ENCODE measurements around the gene KHDRBS1. TPM values are rescaled to one million over a fixed set of nuclear protein-coding genes. Genes with fewer than 3 reads are reported as not detected.
A peak's percentile ranks its signal among the peaks of the same experiment; 100 is the strongest.

The KHDRBS1 gene
- total and polyA plus RNA-seq, 9 of the 15 experiments (the other 6 are each of a cell fraction or from before 2014, with no cell fraction given) = 48.4 to 257 (median 114) TPM

- TF ChIP-seq PRMT5 (CRISPR knock-in tag; IDR thresholded peaks at IDR 0.05) (no peak), CLOCK (CRISPR knock-in tag; IDR thresholded peaks at IDR 0.05; ENCODE audit: borderline replicate concordance) (no peak), MTA1 (IDR thresholded peaks at IDR 0.05; ENCODE audit: borderline replicate concordance) (0 out of 2 replicates have a peak, but pooled peaks have one; percentile 55), VEZF1 (CRISPR knock-in tag; IDR thresholded peaks at IDR 0.05) (peak; percentile 40), MAFG (tag; conservative IDR thresholded peaks at IDR 0.05) (peak; percentile 55), KDM4B (IDR thresholded peaks at IDR 0.05; ENCODE audit: borderline replicate concordance in 2 of 2, low read depth in 1 of 2) (no peak), ZNF695 (CRISPR knock-in tag; IDR thresholded peaks at IDR 0.05) (no peak), MEF2A (IDR thresholded peaks at IDR 0.05; ENCODE audit: control insufficient read depth, low read depth, low read length) (no peak), PCBP1 (IDR thresholded peaks at IDR 0.05; ENCODE audit: low read depth, low read length, poor library complexity, severe bottlenecking) (no peak)
- TF ChIP-seq, protein P1, sequence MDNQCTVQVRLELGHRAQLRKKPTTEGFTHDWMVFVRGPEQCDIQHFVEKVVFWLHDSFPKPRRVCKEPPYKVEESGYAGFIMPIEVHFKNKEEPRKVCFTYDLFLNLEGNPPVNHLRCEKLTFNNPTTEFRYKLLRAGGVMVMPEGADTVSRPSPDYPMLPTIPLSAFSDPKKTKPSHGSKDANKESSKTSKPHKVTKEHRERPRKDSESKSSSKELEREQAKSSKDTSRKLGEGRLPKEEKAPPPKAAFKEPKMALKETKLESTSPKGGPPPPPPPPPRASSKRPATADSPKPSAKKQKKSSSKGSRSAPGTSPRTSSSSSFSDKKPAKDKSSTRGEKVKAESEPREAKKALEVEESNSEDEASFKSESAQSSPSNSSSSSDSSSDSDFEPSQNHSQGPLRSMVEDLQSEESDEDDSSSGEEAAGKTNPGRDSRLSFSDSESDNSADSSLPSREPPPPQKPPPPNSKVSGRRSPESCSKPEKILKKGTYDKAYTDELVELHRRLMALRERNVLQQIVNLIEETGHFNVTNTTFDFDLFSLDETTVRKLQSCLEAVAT (IDR thresholded peaks at IDR 0.05) = peak in 1 of 2 experiments; percentile 49; a peak in 1 of 4 replicates
- TF ChIP-seq, protein P2, sequence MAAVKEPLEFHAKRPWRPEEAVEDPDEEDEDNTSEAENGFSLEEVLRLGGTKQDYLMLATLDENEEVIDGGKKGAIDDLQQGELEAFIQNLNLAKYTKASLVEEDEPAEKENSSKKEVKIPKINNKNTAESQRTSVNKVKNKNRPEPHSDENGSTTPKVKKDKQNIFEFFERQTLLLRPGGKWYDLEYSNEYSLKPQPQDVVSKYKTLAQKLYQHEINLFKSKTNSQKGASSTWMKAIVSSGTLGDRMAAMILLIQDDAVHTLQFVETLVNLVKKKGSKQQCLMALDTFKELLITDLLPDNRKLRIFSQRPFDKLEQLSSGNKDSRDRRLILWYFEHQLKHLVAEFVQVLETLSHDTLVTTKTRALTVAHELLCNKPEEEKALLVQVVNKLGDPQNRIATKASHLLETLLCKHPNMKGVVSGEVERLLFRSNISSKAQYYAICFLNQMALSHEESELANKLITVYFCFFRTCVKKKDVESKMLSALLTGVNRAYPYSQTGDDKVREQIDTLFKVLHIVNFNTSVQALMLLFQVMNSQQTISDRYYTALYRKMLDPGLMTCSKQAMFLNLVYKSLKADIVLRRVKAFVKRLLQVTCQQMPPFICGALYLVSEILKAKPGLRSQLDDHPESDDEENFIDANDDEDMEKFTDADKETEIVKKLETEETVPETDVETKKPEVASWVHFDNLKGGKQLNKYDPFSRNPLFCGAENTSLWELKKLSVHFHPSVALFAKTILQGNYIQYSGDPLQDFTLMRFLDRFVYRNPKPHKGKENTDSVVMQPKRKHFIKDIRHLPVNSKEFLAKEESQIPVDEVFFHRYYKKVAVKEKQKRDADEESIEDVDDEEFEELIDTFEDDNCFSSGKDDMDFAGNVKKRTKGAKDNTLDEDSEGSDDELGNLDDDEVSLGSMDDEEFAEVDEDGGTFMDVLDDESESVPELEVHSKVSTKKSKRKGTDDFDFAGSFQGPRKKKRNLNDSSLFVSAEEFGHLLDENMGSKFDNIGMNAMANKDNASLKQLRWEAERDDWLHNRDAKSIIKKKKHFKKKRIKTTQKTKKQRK (IDR thresholded peaks at IDR 0.05; ENCODE audit: borderline replicate concordance, low read depth, low read length) = no peak
- TF ChIP-seq, protein P3, sequence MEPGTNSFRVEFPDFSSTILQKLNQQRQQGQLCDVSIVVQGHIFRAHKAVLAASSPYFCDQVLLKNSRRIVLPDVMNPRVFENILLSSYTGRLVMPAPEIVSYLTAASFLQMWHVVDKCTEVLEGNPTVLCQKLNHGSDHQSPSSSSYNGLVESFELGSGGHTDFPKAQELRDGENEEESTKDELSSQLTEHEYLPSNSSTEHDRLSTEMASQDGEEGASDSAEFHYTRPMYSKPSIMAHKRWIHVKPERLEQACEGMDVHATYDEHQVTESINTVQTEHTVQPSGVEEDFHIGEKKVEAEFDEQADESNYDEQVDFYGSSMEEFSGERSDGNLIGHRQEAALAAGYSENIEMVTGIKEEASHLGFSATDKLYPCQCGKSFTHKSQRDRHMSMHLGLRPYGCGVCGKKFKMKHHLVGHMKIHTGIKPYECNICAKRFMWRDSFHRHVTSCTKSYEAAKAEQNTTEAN (CRISPR knock-in tag; IDR thresholded peaks at IDR 0.05) = no peak
Observed at GRCh38 chr1:32025515-32025914, 11.8 kb downstream of the KHDRBS1 start (continued).

Data from K562 (cell line).